ENCODE results near the gene SDHB. TPM values are rescaled to one million over a fixed set of nuclear protein-coding genes. Genes with fewer than 3 reads are reported as not detected.

SDHB gene
- total and polyA plus RNA-seq, 2 of the 8 experiments (the other 6 are each of a cell fraction or from before 2014, with no cell fraction given): 84.0 to 98.7 TPM

DNA sequence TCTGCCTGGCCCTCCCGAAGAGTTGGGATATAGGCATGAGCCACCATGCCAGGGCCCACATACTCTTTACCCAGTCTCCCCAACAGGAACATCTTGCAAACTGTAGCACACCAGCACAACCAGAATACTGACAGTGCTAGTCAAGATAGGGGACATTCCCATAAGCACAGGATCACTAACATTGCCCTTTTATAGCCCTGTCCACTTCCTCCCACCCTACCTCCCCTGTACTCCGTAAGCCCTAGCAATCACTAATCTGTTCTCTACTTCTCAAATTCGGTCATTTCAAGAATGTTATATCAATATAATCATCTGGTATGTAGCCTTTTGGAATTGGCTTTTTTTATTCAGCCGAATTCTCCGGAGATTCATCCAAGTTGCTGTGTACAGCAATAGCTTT, 5.9 kb downstream of the SDHB start (continued):
- TF ChIP-seq SAP30 (IDR thresholded peaks at IDR 0.05; ENCODE audit: insufficient read depth, insufficient replicate concordance, low read length): no peak
- TF ChIP-seq RXRA (IDR thresholded peaks at IDR 0.05; ENCODE audit: insufficient read depth, low read depth, low read length): no peak
- TF ChIP-seq CREB1 (IDR thresholded peaks at IDR 0.05): no peak
- no peak for TF ChIP-seq HDAC2 (IDR thresholded peaks at IDR 0.05; ENCODE audit: borderline replicate concordance in 1 of 2, low read depth in 2 of 2, low read length in 2 of 2)
- TF ChIP-seq POU5F1 (IDR thresholded peaks at IDR 0.05; ENCODE audit: low read depth, low read length): no peak
